ENCODE data around the gene PPFIBP2.

DNA sequence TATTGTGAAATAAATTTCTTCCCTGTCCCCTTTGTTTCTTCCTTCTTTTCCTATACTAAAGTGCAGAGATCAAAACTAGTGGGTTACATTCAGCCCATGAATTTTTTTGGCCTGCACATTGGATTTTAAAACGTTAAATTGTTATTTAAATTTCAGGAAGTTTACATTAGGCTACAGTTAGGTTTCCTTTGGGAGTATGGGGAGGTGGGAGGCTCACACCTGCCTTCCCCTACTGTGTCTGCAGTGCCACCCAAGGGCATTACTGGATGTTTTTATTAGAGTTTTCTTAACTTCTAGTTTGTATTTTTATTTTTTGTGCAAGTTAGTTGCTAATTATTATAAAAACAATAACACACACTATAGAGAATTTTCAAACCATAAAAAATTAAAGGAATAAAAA, 107.8 kb downstream of the PPFIBP2 start:
- TF ChIP-seq, protein P1, sequence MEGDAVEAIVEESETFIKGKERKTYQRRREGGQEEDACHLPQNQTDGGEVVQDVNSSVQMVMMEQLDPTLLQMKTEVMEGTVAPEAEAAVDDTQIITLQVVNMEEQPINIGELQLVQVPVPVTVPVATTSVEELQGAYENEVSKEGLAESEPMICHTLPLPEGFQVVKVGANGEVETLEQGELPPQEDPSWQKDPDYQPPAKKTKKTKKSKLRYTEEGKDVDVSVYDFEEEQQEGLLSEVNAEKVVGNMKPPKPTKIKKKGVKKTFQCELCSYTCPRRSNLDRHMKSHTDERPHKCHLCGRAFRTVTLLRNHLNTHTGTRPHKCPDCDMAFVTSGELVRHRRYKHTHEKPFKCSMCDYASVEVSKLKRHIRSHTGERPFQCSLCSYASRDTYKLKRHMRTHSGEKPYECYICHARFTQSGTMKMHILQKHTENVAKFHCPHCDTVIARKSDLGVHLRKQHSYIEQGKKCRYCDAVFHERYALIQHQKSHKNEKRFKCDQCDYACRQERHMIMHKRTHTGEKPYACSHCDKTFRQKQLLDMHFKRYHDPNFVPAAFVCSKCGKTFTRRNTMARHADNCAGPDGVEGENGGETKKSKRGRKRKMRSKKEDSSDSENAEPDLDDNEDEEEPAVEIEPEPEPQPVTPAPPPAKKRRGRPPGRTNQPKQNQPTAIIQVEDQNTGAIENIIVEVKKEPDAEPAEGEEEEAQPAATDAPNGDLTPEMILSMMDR (IDR thresholded peaks at IDR 0.05 in 2 of 3, conservative IDR thresholded peaks at IDR 0.05 in 1 of 3; ENCODE audit: borderline replicate concordance in 1 of 3, insufficient read depth in 1 of 3, low read depth in 2 of 3, low read length in 2 of 3): no peak
- no peak for TF ChIP-seq POLR2AphosphoS5 (IDR thresholded peaks at IDR 0.05; ENCODE audit: low read depth, low read length)
- TF ChIP-seq, protein P2, sequence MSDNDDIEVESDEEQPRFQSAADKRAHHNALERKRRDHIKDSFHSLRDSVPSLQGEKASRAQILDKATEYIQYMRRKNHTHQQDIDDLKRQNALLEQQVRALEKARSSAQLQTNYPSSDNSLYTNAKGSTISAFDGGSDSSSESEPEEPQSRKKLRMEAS (IDR thresholded peaks at IDR 0.05): no peak

Measured in HCT116 (cell line).